Thyroid gland (tissue), 4 donors: ENCODE data around the gene DNM3.

Experiments
- POLR2A ChIP-seq, 2 donors: fragments of 450-650 bp; IDR thresholded peaks; one replicate each; pipeline ENCODE4 v1.6.1; 2017; ENCODE audit warnings: antibody characterized with exemption in 2 of 2, mild to moderate bottlenecking in 2 of 2, moderate library complexity in 1 of 2
- TF ChIP-seq, protein P1 (sequence below), 6 experiments: fragments of 200-600 bp in 3 of 6; fragments of 450-650 bp in 3 of 6; sonication (generic) in 3 of 6; IDR thresholded peaks; one replicate each; pipeline ENCODE4 v1.5.1; 2016 to 2019; ENCODE audit warnings: antibody characterized with exemption in 6 of 6, mild to moderate bottlenecking in 2 of 6, inconsistent platforms in 1 of 6, moderate library complexity in 1 of 6

DNA sequence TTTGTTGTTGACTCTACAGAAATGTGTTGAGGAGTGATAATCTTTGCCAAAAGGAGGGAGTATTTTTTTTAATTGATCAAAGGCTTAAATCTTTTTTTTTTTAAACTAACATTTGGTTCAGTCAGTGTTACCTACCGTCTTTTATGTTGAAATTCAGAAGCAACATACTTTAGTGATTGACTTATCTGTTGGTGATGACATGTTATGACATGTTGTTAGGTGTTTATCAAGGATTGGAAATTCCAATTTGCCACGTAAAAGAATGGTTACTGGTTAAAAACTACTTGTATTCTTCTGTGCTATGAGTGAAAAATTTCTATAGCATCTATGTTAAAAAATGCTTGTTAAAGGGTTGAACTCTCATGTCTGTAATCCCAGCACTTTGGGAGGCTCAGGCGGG lies 61.2 kb downstream of the DNM3 start:
- TF ChIP-seq POLR2A (IDR thresholded peaks at IDR 0.05), result no peak
- TF ChIP-seq, protein P1, sequence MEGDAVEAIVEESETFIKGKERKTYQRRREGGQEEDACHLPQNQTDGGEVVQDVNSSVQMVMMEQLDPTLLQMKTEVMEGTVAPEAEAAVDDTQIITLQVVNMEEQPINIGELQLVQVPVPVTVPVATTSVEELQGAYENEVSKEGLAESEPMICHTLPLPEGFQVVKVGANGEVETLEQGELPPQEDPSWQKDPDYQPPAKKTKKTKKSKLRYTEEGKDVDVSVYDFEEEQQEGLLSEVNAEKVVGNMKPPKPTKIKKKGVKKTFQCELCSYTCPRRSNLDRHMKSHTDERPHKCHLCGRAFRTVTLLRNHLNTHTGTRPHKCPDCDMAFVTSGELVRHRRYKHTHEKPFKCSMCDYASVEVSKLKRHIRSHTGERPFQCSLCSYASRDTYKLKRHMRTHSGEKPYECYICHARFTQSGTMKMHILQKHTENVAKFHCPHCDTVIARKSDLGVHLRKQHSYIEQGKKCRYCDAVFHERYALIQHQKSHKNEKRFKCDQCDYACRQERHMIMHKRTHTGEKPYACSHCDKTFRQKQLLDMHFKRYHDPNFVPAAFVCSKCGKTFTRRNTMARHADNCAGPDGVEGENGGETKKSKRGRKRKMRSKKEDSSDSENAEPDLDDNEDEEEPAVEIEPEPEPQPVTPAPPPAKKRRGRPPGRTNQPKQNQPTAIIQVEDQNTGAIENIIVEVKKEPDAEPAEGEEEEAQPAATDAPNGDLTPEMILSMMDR (IDR thresholded peaks at IDR 0.05), result no peak
